ENCODE results near the gene RGMA.

Gene RGMA

DNA sequence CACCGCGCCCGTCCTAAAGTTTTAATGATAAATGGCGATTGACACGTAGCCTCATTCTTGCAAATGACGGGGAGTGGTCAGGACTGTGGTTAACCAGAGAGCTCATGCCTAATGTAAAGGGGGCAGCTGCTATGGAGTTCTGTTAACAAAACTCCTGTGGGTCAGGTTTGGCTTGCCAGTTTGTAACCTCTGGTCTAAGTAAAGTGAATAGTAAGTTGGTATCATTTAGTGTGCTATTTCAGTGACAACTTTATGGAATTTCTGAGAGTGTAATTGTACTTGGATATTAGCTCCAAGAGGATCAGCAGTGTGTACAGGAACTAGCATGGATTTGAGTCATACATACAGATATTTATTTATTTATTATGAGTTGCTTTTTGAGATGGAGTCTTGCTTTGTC lies 87.9 kb downstream of the RGMA start:
- no peak for DNase-seq

DNA sequence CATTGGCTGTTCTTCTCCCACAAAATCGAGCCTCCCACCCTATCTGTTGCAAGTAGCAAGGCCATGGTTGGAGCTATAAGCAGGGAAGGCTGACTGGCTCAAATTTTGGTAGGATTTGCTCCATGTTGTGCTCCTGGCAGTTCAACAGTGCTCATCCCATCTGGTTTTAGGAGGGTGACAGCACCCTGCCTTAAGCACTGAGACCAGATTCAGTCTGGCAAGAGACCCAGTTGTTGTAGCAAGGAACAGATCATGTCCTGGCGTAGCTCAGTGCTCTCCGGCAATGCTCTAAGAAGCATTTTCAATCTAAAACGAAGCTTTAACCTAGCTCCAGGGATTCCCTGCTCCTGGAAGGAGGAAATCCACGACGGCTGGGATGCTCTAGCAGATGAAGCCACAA lies 91.2 kb downstream of the RGMA start:
- no peak for DNase-seq

DNA sequence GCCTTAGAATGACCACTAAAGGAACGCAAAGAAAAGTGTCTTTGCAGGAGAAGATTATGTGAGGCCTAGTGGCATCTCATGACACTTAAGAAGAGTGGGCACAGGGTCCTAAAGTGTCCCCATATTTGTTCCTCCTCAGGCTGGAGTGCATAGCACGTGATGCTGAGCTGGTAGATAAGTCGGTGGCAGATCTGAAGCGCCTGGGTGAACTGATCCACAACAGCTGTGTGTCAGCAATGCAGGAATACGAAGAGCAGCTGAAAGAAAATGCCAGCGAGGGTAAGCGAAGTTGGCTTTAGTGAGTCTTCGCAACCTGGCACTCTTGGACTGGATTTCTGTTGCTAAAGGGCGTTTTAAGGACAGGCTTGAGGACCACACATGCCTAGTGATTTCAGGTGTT lies 96.3 kb downstream of the RGMA start:
- DNase-seq, result no peak

DNA sequence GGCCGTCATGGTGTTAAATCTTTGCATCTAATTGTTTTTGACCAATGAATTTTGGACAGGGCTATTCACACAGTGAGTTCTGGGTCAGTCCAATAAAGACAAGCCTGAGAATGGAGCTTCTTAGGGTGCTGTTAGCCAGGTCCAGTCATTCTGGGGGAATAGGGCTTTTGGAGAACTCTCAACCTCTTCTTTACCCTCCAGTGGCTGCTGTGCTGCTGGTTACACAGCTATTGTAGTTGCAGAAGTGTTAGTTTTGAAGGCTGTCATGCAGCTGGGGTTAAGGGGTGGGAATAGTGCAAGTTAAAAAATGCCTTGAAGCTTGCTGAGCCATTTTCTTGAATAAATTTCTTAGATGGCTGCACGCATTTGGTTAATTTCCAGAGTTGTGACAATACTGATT lies 99.0 kb downstream of the RGMA start:
- no peak for DNase-seq

DNA sequence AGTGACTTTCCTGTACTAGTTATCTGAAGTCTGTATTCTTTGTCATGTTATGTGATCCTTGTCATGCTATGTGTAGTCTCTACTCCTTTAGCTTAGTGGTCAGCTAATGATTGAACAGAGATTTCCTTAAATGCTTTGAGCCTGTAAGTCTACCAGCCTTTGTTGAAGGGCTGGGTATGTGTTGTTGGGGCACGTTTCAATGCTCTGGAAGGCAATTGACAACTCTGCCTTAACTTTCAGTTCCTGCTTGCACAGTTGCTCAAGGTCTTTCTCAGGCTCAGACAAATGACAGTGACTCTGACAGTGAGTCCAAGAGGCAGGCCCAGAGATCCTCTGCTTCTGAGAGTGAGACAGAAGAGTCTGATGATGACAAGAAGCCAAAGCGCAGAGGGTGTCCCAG lies 99.5 kb downstream of the RGMA start:
- no peak for DNase-seq

Measured in NCI-H1048 (cell line).